ENCODE measurements around the gene PHACTR3.

DNA sequence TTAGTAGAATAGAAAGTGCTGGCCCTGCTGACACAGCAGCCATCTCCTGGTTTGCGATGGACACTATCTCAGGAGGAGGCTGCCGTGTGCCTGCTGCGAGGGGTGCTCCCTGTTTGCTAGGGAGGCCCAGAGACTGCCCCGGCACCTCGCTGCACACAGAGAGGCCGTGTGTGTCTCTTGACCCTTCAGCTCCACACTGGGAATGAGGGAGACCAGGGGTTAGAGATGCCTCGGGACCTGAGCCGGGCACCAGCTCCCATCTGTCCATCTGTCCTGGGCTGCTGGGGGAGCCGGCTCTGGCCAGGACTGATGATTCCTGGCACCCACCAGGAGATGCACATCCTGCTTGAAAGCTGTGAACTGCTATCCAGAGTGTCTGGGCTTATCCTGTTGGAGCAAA is 18.2 kb downstream of the PHACTR3 start:
- no peak for TF ChIP-seq FOXA1 (IDR thresholded peaks at IDR 0.05)
- no peak for TF ChIP-seq RAD21 (IDR thresholded peaks at IDR 0.05)
- no peak for TF ChIP-seq JUND (IDR thresholded peaks at IDR 0.05)

All from liver (tissue), 2 donors.